H7 (cell line): Measurements from ENCODE around the gene PLEKHA4. TPM values are rescaled to one million over a fixed set of nuclear protein-coding genes. Genes with fewer than 3 reads are reported as not detected.
A peak's percentile ranks its signal among the peaks of the same experiment; 100 is the strongest.

Experiments
- DNase-seq: peaks from one replicate; pipeline ENCODE4 v3.0.0; 2012
- H3K27me3 ChIP-seq: 2 replicates; pipeline ENCODE4 v1.6.0; 2011; ENCODE audit warnings: mild to moderate bottlenecking, low read length; ENCODE audit not compliant: control insufficient read depth, insufficient read depth
- H3K36me3 ChIP-seq: replicated peaks from 2 replicates; pipeline ENCODE4 v1.5.1; 2011; ENCODE audit warnings: low read length; ENCODE audit not compliant: control insufficient read depth, insufficient read depth
- H3K4me3 ChIP-seq: 2 replicates; pipeline ENCODE4 v1.5.1; 2011; ENCODE audit warnings: low read depth, mild to moderate bottlenecking, control low read depth, low read length, moderate library complexity; ENCODE audit not compliant: insufficient read depth
- total RNA-seq: library from RNA; depleted of rRNA; stranded (reverse); fragments of >200 nt; shearing (Covaris generic); gene quantifications from 2 replicates; pipeline ENCODE4 v1.2.3, GENCODE V29; 2014

The PLEKHA4 gene
- total RNA-seq, 1 experiment from 2014 or later = 25.6 TPM

DNA sequence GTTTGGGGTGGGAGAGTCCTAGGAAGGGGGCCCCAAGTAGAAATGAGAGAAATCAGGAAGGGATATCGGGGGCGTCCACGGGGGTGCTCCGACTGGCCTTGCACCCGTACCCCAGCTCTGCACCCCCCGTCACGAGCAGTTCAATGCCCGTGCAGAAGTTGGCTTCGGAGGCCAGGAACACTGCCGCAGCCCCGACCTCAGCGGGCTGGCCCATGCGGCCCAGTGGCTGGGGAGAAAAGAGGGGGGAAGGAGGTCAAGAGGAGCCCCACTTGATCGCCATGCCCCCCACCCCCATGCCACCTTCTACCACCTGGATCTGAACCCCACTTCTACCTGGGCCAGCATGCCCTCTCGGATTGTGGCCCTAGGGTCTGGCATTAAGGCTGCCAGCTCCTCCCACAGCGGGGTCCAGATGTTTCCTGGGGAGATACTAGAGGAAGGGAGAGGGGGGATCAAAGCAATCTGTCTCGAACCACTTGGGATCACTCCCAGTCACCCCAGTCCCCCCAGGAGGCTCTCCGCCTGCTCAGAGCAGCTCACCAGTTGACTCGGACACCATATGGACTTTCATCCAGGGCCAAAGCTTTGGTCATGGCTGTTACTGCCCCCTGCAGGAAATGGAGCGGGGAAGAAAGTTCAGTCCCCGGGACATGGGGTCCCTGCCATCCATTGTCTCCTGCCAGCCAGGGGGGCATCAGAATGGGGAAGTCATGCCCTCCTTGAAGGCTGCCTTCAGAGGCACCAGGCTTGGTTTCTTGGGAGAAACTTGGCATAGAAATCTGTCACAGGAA, 55.1 kb downstream of the PLEKHA4 start:
- Histone ChIP-seq H3K36me3 (no peaks in the 10 kb centered on the region; the same call in 1 of the 2 replicates), H3K27me3 (peaks cover 6% of the 10 kb centered on the region; the same call in 1 of the 2 replicates), H3K4me3 (no peak overlapping the region)
- peak; percentile 80 for DNase-seq

DNA sequence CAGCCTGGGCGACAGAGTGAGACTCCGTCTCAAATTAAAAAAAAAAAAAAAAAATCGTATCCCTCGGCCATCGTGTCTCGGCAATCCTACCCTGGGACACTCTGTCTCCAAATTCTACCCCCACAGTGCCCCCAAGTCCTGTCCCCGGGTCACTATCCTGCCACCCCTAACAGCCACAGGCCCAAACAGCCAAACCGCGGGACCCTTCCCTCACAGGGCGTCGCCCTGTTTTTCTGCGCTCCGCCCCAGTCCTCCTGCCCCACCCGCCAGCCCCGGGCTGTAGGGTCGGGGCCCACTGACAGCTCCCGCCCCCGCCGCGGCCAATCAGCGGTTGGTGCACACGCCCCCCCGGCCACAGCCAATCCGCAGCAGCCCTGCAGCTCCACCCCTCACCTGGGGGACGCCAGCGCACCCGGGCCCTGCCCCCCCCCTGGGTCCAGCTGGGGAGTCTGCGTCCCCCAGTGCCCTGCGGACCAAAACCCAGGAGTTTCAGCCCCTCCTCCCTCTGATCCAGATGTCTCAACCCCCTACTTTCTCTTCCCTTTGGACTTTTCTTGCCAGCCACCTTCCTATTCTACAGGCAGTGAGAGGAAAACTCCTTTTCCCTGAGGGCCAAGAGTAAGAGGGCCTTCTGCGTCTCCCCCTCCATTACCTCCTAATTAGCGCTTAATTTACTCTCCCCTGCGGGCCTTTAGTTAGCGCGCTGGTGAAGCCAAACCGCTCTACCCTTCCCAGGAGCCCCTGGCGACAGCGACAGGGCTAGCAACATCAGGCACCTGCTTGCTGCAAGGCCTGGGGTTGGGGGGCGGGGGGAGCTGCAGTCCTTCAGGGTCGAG, 56.1 kb downstream of the PLEKHA4 start:
- Histone ChIP-seq H3K27me3 (peaks cover 6% of the 10 kb centered on the region; the same call in 1 of the 2 replicates), H3K4me3 (peak overlapping the region; percentile 24; the same call in 1 of the 2 replicates), H3K36me3 (no peaks in the 10 kb centered on the region; the same call in 1 of the 2 replicates)
- peak; percentile 99 for DNase-seq

DNA sequence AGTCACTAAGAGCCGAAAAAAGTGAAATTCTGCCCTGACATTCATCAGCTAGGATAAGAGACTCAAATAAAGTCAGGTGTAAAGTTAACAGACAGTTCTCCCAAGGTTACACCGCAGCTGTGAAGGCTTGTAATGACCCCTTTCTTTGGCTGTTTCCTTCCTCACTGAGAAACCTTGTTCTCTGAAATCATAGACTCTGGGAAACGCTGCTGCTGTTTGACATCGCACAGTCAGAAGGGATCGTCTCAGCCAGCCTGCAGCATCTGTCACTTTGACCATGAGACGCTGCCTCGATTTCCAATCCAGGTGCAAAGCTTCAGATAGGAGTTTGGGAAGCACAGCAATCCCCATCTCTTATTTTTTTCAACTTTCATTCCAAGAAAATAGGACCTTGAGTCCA, 58.3 kb downstream of the PLEKHA4 start:
- DNase-seq = no peak
- H3K36me3 ChIP-seq = no peaks in the 10 kb centered on the region; the same call in 1 of the 2 replicates
- H3K27me3 ChIP-seq = peaks cover 6% of the 10 kb centered on the region; the same call in 1 of the 2 replicates

DNA sequence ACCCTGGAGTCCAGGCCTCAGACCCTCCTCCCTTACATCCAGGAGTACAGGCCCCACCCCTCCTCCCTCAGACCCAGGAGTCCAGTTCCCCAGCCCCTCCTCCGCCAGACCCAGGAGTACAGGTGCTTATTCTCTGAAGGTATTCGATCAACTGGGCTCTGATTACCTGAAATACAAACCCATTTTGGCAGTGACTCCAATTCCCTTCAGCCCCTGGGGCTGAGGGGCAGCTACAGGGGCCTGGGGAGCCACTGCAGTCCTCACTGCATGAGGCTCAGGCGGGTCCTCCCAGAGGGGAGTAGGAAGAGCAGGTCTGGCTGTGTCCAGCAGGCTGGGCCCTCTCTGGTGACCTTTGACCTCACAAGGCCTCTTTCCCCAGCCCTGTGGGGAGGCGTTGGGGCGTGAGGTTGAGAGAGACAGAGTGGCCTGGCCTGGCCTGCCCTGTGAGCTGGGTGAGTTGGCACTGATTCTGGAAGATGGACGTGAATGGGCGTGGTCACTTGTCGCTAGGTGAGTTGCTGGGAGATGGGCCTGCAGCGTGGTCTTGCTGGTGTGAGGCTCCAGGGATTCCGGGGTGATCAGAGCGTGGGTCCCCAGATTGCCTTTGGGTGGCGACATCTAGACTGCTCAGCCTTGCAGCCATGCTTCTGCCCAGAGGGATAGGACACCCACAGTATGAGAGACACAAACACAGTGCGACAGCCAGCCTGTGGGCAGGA, 60.7 kb downstream of the PLEKHA4 start:
- 0 out of 2 replicates have a peak, but pooled peaks cover 1% of the 10 kb centered on the region for H3K36me3 ChIP-seq
- no peak overlapping the region for H3K4me3 ChIP-seq
- peak; percentile 71 for DNase-seq
- peaks cover 6% of the 10 kb centered on the region; the same call in 1 of the 2 replicates for H3K27me3 ChIP-seq

More for the DNA sequence above, 58.3 kb downstream of the PLEKHA4 start:
- peak overlapping the region; percentile 52 for H3K4me3 ChIP-seq

DNA sequence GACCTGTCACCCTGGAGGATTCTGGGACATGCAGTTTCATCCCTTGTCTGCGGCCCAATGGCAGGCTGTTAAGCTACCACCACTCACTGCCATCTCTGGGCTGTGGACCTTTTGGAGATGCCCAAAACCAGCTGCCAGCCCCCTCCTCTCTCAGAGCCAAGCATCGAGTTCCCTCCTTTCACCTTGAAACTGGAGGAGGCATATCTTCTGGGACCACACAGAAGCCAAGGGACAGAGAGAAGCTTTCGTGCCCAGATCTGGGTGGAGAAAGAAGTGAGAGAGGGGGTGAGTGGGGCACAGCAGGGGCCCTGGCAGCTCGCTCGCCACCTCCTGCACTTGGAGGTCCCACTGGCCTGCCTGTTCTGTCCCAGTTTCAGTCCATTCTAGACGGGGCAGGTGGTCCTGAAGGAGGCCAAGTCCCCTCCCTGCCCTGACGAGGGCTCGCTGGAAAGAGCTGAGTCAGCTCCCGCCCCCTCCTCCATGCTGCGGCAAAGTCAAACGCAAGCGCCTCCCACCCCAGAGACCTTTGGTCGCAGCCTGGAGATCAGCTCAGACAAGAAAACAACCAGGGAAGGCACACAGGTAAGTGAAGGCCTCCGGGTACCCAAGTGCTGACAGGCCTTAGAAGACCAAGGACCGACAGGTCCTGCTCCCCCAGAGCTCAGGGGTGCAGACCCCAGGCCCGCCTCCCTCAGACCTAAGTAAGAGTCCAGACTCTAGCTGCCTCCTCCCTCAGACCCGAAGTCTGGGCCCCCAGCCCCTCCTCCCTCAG, 61.4 kb downstream of the PLEKHA4 start:
- DNase-seq = peak; percentile 86
- Histone ChIP-seq H3K36me3 (0 out of 2 replicates have a peak, but pooled peaks cover 1% of the 10 kb centered on the region), H3K27me3 (peaks cover 6% of the 10 kb centered on the region; the same call in 1 of the 2 replicates), H3K4me3 (no peak overlapping the region)

DNA sequence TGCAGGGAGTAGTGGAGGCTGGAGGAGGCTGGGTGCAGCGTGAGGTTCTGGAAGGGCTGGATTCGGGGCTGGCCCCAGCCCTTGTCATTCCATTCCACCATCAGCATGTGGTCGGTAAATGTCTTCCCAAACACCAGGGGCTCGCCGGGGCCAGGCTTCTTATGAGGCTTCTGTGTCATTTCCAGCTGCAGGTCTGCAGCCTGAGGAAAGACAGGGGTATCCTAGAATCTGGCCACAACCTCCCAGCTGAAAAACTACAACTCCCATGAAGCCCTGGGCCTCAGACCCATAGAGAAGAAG, 61.9 kb downstream of the PLEKHA4 start:
- Histone ChIP-seq H3K4me3 (no peak overlapping the region), H3K27me3 (peaks cover 6% of the 10 kb centered on the region; the same call in 1 of the 2 replicates), H3K36me3 (0 out of 2 replicates have a peak, but pooled peaks cover 1% of the 10 kb centered on the region)
- peak; percentile 93 for DNase-seq

DNA sequence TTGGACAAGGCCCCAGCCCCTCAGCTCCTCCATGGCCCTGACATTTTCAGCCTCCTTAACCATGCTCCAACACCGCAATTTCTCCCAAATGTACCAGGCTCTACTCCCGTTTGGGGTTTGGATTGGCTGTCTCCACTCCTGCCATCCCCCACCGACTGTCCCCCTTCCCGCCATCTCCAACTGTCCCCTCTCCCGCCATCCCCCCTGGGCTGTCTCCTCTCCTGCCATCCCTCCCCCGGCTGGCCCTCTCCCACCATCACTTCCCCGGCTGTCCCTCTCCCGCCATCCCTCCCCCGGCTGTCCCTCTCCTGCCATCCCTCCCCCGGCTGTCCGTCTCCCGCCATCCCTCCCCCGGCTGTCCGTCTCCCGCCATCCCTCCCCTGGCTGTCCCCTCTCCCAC, 63.0 kb downstream of the PLEKHA4 start:
- Histone ChIP-seq H3K27me3 (peaks cover 6% of the 10 kb centered on the region; the same call in 1 of the 2 replicates), H3K4me3 (no peak overlapping the region), H3K36me3 (0 out of 2 replicates have a peak, but pooled peaks cover 1% of the 10 kb centered on the region)
- peak; percentile 42 for DNase-seq

DNA sequence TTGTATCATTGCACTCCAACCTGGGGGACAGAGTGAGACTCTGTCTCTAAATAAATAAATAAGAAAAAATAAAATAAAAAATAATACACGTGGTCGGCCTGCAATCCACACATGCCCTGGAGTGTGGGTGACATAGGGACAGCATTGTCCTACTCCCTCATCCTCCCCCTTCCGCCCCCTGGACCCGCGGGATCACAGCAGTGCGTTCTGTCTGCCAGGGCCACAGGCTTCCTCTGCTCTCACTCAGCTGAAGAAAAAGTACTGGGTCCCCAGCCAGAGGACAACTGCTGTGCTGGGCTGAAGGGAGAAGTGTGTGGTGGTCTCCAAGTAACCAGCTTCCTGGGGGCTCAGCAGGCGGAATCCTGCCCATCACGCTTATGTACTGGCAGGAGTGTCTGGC, 63.9 kb downstream of the PLEKHA4 start:
- Histone ChIP-seq H3K4me3 (no peak overlapping the region), H3K27me3 (no peaks in the 10 kb centered on the region), H3K36me3 (0 out of 2 replicates have a peak, but pooled peaks cover 1% of the 10 kb centered on the region)
- peak; percentile 21 for DNase-seq

DNA sequence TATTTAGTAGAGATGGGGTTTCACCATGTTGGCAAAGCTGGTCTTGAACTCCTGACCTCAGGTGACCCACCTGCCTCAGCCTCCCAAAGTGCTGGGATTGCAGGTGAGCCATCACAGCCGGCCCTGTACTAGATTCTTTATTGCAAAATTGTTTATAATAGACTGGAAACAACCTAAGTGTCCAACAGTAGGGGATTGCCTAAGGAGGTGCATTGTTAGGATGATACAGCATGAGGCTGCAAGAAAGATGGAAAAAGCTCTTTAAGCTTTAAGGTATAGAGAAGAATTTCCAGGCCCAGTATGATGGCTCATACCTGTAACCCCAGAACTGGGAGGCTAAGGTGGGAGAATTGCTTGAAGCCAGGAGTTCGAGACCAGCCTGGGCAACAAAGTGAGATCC, 65.8 kb downstream of the PLEKHA4 start:
- DNase-seq = no peak

DNA sequence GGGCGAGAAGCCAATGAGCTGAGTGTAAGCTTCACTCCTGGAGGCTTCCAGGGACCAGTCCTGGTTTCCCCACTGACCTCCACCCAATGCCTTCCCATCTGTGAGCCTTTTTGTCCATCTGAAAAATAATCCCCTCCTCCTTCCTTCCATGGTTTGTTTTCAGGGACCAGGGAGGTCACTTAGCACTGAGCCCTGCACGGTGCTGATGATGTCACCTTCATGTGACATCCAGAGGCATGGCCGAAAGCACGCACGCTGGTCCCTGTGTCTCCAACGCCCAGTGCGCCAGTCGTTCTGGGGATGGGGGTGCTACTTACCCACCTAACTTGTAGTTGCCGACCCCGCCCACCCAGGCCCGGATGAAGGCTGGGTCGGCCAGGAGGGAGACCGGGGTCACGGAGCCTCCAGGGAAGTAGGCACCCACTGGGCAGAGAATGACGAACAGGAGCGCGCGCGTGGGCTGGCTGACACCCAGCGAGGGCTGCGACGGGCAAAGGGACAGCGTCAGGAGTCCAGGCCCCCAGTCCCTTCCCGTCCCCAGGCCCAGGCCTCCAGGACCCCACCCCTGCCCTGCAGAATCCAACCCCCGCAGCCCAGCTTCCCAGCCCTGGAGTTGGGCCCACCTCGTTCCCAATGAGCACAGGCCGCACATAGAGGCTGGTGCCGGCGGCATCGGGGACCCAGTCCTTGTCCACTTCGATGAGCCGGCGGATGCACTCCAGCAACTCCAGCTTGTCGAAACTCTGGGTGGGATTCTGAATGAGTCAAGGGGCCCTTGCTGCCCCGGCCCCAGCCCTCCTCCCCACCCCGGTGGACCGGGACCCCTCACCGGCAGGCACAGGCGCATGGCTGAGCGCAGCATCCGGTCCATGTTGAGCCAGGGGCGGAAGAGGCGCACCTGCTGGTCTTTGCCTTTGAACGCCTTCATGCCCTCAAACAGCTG, 68.8 kb downstream of the PLEKHA4 start:
- peak; percentile 61 for DNase-seq
- H3K4me3 ChIP-seq = no peak overlapping the region
- H3K27me3 ChIP-seq = no peaks in the 10 kb centered on the region
- 0 out of 2 replicates have a peak, but pooled peaks cover 1% of the 10 kb centered on the region for H3K36me3 ChIP-seq

More for the DNA sequence above, 65.8 kb downstream of the PLEKHA4 start:
- no peaks in the 10 kb centered on the region for H3K27me3 ChIP-seq
- 0 out of 2 replicates have a peak, but pooled peaks cover 1% of the 10 kb centered on the region for H3K36me3 ChIP-seq
- H3K4me3 ChIP-seq = no peak overlapping the region

DNA sequence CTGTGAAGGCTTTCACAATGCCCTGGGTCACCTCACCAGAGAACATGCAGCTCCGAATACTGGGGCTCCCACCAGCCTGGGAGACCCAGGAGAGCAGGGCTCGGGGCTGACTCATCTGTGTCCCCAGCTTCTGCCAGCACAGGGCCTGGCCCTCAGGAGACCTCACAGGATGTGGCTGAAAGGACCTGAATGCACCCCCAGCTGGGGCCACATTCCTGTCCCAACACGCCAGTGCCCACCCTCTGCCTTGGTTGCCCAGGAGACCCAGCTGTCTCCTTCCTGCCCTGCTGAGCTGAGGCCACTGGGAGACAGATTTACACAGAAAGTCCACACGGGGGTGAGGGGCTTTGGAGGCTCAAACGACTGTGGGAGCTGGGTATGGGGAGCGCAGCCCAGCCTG, 69.5 kb downstream of the PLEKHA4 start:
- Histone ChIP-seq H3K36me3 (no peaks in the 10 kb centered on the region), H3K4me3 (no peak overlapping the region), H3K27me3 (no peaks in the 10 kb centered on the region)
- peak; percentile 79 for DNase-seq

DNA sequence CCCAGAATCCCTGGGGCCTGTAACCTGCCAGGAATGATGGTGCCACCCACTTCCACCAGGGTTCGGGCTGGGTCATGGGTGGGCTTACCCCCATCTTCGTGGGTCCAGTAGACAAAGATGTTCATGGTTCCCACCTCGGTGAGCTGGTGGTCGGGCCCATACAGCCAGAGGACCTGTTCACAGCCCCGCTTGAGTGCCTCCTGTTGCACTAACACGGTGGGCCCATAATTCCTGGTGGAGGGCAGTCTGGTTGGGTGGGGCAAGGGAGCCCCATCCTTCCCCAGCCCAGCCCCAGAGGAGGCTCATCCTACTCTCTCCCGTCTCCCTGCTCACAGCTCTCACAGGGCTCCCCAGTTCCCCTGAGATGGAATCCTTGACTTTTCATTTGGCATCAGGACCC, 71.3 kb downstream of the PLEKHA4 start:
- Histone ChIP-seq H3K4me3 (no peak overlapping the region), H3K27me3 (no peaks in the 10 kb centered on the region)
- no peak for DNase-seq

More for the DNA sequence above, 71.3 kb downstream of the PLEKHA4 start:
- no peaks in the 10 kb centered on the region for H3K36me3 ChIP-seq
